Retinal pigment epithelial cell (primary cell): Measurements from ENCODE around the gene AIG1.
A peak's percentile ranks its signal among the peaks of the same experiment; 100 is the strongest.

Source experiments
- DNase-seq: peaks from one replicate; pipeline ENCODE4 v3.0.0-alpha.2; 2010; ENCODE audit warnings: low read depth
- H3K4me3 ChIP-seq: 2 replicates; pipeline ENCODE4 v1.5.1; 2011; ENCODE audit warnings: mild to moderate bottlenecking, low read length, control low read depth, moderate library complexity
- CTCF ChIP-seq: conservative IDR thresholded peaks from 2 replicates; pipeline ENCODE4 v1.5.1; 2011; ENCODE audit warnings: low read depth, low read length, control low read depth, inconsistent platforms

The AIG1 gene

GRCh38 chr6:143267760-143268159 lies 207.1 kb downstream of the AIG1 start:
- no peak overlapping the region for H3K4me3 ChIP-seq
- no peak for TF ChIP-seq CTCF
- no peak for DNase-seq

GRCh38 chr6:143268439-143268838 lies 207.8 kb downstream of the AIG1 start:
- no peak for DNase-seq
- H3K4me3 ChIP-seq: no peak overlapping the region
- no peak for TF ChIP-seq CTCF

- no peak overlapping the region for H3K4me3 ChIP-seq
- no peak for TF ChIP-seq CTCF
- no peak for DNase-seq
These were observed 209.3 kb downstream of the AIG1 start for GRCh38 chr6:143270026-143270425.

GRCh38 chr6:143271024-143271423 lies 210.3 kb downstream of the AIG1 start:
- no peak for TF ChIP-seq CTCF
- no peak overlapping the region for H3K4me3 ChIP-seq
- peak; percentile 10 for DNase-seq

GRCh38 chr6:143276436-143276835 lies 215.7 kb downstream of the AIG1 start:
- TF ChIP-seq CTCF: no peak
- H3K4me3 ChIP-seq: no peak overlapping the region
- no peak for DNase-seq

- peak; percentile 42 for TF ChIP-seq CTCF
- no peak overlapping the region for H3K4me3 ChIP-seq
- no peak for DNase-seq
These were observed 218.7 kb downstream of the AIG1 start for GRCh38 chr6:143279385-143279784.

- DNase-seq: no peak
- TF ChIP-seq CTCF: no peak
- H3K4me3 ChIP-seq: no peak overlapping the region
These were observed 223.4 kb downstream of the AIG1 start for GRCh38 chr6:143283887-143284645.
